GM19099 (cell line): ENCODE data around the gene CHTF18.

Experiments used
- POLR2A ChIP-seq: IDR thresholded peaks from 3 replicates; pipeline ENCODE4 v1.6.1; 2011; ENCODE audit warnings: low read depth; ENCODE audit not compliant: insufficient read length; ENCODE audit errors: extremely low read depth

Gene CHTF18

DNA sequence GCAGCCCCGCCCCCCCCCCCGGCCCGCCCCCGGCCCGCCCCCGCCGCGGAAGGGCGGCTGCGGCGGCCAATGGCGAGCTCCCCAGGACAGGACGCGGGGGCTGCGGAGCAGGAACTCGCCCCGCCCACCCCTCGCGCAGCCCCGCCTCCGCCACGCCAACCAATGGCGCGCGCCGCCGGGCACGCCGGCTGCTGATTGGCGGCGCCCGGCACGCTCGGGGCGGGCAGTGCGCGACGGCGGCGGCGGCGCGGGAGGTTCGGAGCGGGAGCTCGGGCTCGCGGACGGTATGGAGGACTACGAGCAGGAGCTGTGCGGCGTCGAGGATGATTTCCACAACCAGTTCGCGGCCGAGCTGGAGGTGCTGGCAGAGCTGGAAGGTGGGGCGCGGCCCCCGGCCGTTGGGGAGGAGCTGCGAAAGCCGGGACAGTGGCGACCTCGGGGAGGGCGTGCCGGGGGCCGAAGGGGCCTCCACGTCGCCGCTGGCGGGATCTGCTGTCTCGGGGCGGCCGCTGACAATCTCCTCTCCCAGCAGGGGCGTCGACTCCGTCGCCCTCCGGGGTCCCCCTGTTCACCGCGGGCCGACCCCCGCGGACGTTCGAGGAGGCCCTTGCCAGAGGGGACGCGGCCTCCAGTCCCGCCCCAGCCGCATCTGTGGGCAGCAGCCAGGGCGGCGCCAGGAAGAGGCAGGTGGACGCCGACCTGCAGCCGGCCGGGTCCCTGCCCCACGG, at the start of gene CHTF18:
Gene CHTF18, plus strand, starts transcription at position 222 of the 728 bp plus-strand sequence. Its CDS starts 65 bp downstream, at position 287.
- peak; percentile 49 for TF ChIP-seq POLR2A

DNA sequence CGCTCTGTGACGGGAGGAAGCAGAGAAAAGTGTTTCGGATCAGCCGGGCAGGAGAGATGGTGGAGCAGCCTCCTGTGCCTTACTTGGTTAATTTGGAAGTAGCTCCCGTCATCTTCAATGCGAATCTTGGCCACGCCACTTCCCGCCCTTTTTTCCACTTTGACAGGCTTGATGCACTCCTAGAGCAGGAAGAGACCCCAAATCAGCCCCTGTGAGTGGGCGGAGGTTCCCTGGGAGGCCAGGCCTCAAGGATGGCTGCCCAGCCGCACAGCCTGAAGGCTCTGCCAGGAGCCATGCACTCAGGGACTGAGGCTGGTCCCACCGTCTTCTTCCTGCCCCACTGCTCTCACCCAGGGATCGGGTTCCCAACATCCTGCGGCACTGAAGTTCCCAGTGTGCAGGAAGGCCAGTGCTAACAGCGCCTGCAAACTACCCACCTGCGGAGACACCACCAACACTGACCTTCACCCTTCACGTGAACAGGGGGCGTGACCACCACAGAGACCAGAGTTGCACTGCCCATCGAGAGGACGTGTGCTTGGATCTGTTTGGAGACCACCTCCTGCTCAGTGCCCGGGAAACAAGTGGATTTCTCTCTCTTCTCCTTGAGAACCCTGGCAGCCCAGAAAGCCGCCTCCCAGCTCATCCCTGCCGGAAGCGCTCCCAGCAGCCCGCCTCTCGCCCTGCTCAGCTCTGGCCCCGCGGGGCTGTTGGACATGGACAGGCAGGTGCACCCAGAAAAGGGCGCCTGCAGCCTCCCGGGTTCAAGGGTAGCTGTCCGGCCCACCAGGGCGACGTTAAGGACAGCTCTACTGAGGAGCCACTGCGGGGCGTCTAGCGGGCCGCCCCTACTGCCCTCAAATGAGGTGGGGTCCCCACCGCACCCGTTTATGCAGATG, 48.6 kb upstream of the CHTF18 start:
- TF ChIP-seq POLR2A: no peak

DNA sequence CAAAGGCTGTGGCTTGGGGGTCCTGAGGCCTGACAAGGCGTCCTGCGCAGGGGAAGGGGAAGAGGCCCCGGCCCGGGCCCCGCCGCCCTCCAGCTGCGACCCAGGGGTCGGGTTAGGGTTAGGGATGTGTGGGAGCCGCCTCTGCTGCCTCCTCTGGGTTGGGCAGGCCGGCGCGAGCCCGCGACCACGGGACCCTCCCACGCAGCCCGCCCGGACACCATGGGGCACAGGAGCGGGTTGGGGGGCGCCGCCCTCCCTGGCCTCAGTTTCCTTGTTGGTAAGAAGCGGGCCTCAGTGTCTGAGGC, 48.0 kb upstream of the CHTF18 start:
- no peak for TF ChIP-seq POLR2A

DNA sequence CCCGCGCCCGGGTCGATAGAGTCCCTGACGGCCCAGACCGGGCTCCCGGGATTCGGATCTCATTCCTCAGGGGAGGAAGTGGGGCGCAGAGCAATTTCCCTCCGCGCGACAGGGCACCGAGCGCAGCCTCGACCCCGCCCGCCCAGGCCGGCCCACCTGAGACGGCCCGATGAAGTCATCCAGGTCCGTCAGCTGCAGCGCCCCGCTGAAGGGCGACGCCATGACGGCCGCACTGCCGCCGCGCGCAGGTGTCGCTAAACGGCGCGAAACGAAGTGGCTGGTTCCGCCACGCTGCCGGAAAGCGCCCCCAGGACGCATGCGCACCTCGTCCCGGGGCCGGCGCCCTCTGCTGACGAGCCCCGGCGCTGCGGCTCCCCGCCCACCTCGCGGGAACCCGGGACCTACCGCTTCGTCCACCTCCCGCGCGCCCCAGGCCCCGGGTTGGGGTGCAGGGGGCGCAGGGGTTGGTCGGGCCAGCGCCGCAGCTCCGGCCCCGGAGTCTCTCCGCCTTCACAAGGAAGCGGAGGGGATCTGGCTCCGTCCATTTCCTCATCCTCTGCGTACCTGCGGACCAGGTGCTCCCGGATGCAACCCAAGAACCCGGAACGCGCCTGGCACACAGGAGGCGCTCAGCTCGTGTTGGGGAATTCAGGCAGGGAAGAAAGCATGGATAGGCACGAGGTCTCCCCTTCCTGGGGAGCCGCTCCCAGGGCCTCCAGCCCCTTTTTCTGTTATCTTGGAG, 47.5 kb upstream of the CHTF18 start, which contains the start of gene CIAO3:
Gene CIAO3, minus strand, starts transcription at position 234 of the 742 bp plus-strand sequence. Its CDS starts 12 bp downstream, at position 222.
- TF ChIP-seq POLR2A: peak; percentile 78

DNA sequence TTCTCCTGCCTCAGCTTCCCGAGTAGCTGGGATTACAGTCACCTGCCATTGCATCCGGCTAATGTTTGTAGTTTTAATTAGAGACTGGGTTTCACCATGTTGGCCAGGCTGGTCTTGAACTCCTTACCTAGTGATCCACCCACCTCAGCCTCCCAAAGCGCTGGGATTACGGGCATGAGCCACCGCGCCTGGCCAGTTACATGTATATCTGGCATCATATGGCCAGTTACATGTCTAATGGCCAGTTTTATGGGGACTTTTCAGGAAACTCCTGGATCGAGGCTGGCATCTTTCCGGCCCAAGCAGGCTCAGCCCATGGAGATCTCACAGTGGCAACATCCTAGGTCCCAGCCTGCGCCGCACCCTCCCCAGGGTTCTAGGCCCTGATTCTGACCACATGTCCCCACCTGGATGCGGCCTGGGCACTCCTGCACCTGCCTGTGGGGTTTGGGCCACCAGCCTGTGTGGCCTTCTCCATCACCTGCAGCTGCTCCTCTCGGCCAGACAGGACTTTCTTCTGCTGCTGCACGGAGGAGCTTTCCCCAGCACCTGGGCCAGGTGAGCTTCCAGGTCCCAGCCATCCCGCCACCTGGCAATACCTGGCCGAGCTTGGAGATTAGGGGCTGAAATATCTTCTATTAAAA, 46.3 kb upstream of the CHTF18 start:
- no peak for TF ChIP-seq POLR2A

DNA sequence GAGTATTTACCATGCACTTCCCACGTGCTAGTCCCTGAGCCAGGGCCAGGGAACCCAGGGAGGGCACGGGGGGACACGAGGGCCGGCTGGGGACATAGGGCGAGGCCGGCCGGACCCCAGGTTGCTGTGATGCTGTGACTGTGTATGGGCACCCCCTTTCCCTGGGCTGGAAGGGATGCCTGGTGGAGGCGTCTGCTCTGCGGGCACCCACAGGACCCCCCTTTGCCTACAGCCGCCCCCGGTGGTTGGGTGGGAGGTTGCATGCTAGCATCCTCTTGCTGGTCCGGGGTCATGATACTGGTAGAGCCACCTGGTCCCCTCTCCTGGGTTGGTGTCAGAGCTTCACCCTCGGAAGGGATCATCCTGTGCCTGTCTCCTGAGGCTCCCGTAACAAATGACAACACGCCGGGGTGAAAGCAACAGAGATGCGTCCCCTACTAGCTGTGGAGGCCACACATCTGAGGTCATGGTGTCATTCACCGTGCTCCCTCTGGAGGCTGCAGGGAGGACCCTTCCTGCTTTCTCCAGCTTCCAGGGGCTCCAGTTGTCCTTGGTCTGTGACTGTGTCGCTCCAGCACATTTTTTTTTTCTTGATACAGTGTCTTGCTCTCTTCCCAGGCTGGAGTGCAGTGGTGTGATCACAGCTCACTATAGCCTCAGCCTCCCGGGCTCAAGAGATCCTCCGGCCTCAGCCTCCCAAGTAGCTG, 44.5 kb upstream of the CHTF18 start:
- TF ChIP-seq POLR2A: no peak

DNA sequence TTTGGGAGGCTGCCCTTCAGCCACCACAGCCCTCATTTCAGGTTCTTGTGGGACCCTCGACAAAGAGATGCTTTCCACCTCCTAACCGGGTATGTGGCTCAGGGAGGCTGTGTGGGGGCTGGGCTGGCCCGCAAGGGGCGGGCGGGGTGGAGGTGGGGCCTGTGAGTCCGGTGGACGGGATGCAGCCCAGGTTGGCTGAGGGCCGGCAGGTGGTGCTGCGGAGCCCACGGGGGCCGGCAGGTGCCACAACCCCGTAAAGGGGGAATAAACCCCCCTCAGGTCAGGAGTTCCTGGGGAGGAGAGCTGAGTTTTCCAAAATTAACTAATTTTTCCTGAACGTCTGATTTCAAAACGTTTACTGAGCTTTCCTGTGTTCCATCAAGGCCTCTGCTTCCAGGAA, 42.7 kb upstream of the CHTF18 start:
- TF ChIP-seq POLR2A: no peak

DNA sequence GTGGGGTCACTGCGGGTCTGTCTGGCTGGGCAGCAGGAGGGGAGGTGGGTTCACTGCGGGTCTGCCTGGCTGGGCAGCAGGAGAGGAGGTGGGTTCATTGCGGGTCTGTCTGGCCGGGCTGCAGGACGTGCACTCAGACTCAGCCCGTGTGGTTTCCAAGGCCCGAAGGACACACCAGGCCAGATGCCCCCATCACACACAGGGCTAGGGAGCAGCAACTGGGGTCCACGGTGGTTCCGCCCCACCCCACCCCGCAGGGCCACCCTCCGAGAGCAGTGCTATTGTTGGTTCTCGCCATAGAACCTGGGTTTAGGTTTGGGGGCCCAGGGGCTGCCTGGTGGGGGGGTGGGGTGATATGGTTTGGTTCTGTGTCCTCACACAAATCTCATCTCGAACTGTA, 41.8 kb upstream of the CHTF18 start:
- TF ChIP-seq POLR2A: no peak

DNA sequence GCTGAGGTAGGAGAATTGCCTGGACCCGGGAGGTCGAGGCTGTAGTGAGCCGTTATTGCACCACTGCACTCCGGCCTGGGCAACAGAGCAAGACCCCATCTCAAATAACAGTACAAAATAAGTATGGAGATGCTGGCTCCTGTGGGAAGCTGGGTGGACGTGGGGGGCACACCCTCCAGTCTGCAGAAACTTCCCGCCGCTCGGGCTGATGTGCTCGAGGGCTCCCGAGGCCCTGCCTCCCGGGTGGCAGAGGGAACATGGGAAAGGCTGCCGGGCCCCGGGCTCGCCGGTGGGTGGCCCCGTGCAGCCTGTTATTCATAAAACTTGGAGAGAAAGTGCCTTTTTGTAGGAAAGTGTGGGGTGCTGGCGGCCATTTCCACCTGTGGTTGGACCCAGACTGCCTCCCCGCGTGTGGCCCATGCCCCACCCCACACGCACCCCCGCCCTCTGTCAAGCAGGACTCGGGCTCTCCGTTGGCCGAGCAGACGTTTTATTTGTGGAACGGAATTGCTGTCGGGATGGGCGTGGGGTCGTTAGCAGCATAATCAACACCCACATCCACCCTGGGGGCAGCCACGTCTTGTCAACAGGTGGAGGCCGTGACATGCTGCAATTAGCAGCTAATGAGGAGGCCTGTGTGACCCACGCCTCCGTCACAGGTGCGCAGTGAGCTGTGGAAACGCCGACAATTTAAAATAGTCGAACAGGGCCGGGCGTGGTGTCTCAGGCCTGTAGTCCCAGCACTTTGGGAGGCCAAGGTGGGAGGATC, 40.3 kb upstream of the CHTF18 start:
- no peak for TF ChIP-seq POLR2A

DNA sequence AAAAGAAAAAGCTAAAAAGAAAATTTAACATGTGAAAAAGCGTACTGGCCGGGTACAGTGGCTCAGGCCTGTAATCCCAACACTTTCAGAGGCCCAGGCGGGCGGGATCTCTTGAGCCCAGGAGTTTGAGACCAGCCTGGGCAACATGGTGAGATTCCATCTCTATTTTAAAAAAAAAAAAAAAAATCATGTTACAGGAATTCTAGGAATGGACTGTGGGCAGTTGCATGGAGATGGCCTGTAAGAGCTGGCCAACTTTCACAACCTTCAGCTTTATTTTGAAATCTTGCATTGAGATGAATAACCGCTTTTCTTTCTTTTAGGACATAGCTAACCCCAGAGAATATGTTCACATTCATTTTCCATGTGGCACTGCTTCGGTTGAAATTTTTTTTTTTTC, 39.4 kb upstream of the CHTF18 start:
- TF ChIP-seq POLR2A: no peak

DNA sequence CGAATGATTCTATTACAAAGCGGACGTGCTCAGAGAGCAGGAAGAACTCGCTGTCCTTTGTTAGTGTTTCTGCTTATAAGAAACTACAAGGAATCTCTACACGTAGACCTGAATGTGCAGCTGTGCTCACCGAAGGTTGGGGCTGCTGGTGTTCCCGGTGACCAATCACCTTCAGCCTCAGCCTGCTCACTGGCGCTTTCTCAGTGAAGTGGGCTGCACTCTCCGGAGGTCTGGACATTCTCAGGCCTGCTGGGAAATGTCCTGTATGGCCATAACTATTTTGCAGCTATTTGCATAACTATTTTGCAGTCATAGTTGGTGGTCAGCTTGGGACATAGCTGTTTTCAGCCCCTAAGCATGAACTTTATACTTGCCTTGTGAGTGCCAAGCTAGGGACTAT, 37.9 kb upstream of the CHTF18 start:
- no peak for TF ChIP-seq POLR2A

DNA sequence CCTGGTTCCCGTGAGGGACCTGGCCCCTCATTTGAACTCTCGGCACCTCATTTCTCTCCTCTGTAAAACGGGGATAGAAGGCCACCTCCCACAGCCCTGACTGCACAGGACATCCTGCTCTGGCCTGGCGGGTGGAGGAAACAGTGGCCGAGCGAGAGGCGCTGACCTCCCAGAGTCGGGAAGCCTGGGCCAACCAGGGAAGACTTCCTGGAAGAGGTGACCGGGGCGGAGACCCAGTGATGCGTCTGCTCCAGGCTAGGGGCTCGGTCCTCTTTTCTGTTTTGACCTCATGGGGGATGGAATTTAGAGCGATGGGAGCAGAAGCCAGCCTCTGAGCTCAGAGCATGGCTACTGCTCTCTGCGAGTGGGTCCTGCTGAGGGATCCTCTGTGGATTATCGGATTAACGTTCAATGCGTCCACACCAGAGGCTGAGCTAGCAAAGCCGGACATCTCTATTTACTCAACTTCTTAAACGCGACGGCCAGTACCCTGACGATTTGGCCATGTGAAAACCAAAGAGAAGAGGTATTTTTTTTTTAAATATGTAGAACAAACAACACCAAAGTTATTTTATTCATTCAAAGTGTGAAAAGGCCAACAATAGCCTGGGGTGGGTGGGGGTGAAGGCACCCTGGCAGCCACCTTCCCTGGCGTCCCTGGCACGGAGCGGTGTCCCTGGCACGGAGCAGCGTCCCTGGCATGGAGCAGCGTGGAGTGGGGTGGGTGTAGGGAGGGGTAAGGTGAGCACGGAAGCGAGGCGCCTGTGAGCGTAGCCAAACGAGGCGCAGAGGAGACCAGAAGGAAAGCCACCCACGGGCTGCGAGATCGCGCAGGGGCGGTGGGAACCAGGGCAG, 37.0 kb upstream of the CHTF18 start:
- TF ChIP-seq POLR2A: no peak

DNA sequence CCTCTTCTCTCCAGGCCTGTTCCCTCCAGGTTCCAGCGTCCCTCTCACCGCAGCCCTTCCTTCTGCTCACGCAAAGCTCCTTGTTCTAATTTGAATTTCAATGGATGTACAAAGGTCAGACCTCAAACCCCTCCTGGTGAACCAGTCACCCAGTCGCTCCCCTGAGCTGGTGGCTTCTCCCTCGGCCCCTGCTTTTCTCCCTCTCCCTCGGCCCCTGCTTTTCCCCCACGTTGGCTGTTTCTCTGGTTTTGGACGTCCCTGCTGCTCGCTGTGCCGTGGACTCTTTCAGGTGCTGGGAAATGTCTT, 36.5 kb upstream of the CHTF18 start:
- no peak for TF ChIP-seq POLR2A

DNA sequence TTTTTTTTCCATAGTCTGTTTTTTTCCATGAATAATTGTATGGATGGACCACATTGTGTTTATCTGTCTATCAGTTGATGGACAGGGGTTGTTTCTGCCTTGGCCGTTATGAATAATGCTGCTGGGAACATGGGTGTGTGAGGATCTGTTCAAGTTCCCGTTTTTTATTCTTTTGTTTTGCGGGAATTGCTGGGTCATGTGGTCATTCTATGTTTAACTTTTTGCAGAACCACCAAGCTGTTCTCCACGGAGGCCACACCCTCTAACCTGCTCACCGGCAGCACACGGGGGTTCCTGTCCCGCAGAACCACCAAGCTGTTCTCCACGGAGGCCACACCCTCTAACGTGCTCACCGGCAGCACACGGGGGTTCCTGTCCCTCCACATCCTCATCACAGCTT, 33.8 kb upstream of the CHTF18 start:
- no peak for TF ChIP-seq POLR2A

DNA sequence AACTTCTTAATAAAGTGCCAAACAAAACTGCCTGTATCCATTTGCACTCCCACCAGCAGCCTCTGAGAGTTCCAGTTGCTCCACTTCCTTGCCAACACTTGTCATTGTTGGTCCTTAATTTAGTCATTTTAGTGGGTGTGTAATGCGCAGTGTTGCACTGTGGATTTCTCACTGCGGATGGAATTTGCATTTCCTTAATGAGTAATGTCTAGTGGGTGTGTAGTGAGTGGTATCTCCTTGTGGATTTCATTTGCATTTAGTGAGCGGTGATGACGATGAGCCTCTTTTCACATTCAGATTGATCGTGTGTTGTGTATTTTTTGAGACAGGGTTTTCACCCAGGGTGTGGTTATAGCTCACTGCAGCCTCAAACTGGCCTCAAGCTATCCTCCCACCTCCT, 32.0 kb upstream of the CHTF18 start:
- TF ChIP-seq POLR2A: no peak
